HCT116 (cell line): ENCODE data around the gene GSTA4. TPM values are rescaled to one million over a fixed set of nuclear protein-coding genes. Genes with fewer than 3 reads are reported as not detected.

ENCODE experiments used
- ATAC-seq: fragments of 200-7000 bp; cut with Tn5 transposase; 2 replicates; pipeline ENCODE4 v1.9.1; 2020; ENCODE audit warnings: mild to moderate bottlenecking, moderate library complexity
- BruUV-seq: library from RNA; stranded (reverse); fragments of 400-500 nt; replicated peaks from 2 replicates; lab custom pipeline; 2021; lab: Mats Ljungman, UMichigan
- CTCF ChIA-PET: fragments of 300-600 bp; sonication (Branson Sonifier 250); formaldehyde crosslinking; loops from one replicate; lab custom pipeline; 2021; ENCODE audit warnings: antibody characterized with exemption; lab: Charles Lee
- POLR2A ChIA-PET: fragments of 300-600, 350-600 bp; sonication (Branson Sonifier 250); formaldehyde crosslinking; loops from one replicate; lab custom pipeline; 2021; ENCODE audit warnings: antibody characterized with exemption; lab: Charles Lee
- RAD21 ChIA-PET, 2 experiments: fragments of 300-600 bp; sonication (Branson Sonifier 250); formaldehyde crosslinking; loops; one replicate each; lab custom pipeline; 2023; ENCODE audit warnings: low total read pairs in 2 of 2; ENCODE audit not compliant: uncharacterized antibody in 2 of 2, unreplicated experiment in 2 of 2, low non-redundant PET in 1 of 2; lab: Charles Lee
- DNase-seq: peaks from one replicate; pipeline ENCODE4 v3.0.0-alpha.2; 2010; ENCODE audit warnings: low read depth, low spot score
- H2AFZ ChIP-seq: fragments of 200-600 bp; shearing (Covaris generic), sonication (generic); 2 replicates; pipeline ENCODE4 v1.6.1; 2017; ENCODE audit warnings: low read depth, mixed run types, mixed read lengths, antibody characterized with exemption, low read length; ENCODE audit not compliant: poor library complexity, severe bottlenecking
- H3K27ac ChIP-seq: 2 replicates; pipeline ENCODE4 v1.5.1; 2012; ENCODE audit warnings: low read depth, low read length
- H3K27me3 ChIP-seq: fragments of 200-600 bp; sonication (generic); 2 replicates; pipeline ENCODE4 v1.6.1; 2016; ENCODE audit warnings: mixed run types, low read length, mixed read lengths; ENCODE audit not compliant: insufficient read depth
- H3K36me3 ChIP-seq, 2 experiments: fragments of 200-500 bp in 1 of 2; fragments of 200-600 bp in 1 of 2; sonication (Bioruptor generic) in 1 of 2; sonication (generic) in 1 of 2; 2 replicates each; pipeline versions ENCODE4 v1.5.1 to v1.6.1; 2014 to 2016; ENCODE audit warnings: low read length in 2 of 2, inconsistent platforms in 1 of 2, mixed read lengths in 1 of 2, mixed run types in 1 of 2; ENCODE audit not compliant: insufficient read depth in 2 of 2, control insufficient read depth in 1 of 2
- H3K4me1 ChIP-seq, 2 experiments: fragments of 200-600 bp in 1 of 2; sonication (generic) in 1 of 2; 2 replicates each; pipeline versions ENCODE4 v1.5.1 to v1.6.1; 2012 to 2017; ENCODE audit warnings: low read length in 2 of 2, inconsistent platforms in 1 of 2, mild to moderate bottlenecking in 1 of 2, mixed read lengths in 1 of 2, mixed run types in 1 of 2, moderate library complexity in 1 of 2; ENCODE audit not compliant: insufficient read depth in 2 of 2, control insufficient read depth in 1 of 2
- H3K4me2 ChIP-seq: fragments of 200-600 bp; sonication (generic); 2 replicates; pipeline ENCODE4 v1.6.1; 2017; ENCODE audit warnings: mixed run types, low read length, mixed read lengths
- H3K4me3 ChIP-seq, 2 experiments: fragments of 200-600 bp in 1 of 2; sonication (generic) in 1 of 2; replicated peaks in 1 of 2; 2 replicates each; pipeline ENCODE4 v1.5.1; 2011 to 2016; ENCODE audit warnings: low read length in 2 of 2, control low read depth in 1 of 2, low read depth in 1 of 2, mild to moderate bottlenecking in 1 of 2, mixed read lengths in 1 of 2, mixed run types in 1 of 2
- H3K79me2 ChIP-seq: fragments of 200-600 bp; sonication (generic); 2 replicates; pipeline ENCODE4 v1.6.1; 2017; ENCODE audit warnings: mild to moderate bottlenecking, mixed run types, low read length, moderate library complexity, mixed read lengths; ENCODE audit not compliant: insufficient read depth
- H3K9ac ChIP-seq: fragments of 200-600 bp; sonication (generic); 2 replicates; pipeline ENCODE4 v1.6.1; 2016; ENCODE audit warnings: low read length, mixed read lengths
- H3K9me2 ChIP-seq: fragments of 200-600 bp; sonication (generic), shearing (Covaris generic); 2 replicates; pipeline ENCODE4 v1.6.1; 2017; ENCODE audit warnings: mixed run types, mild to moderate bottlenecking, moderate library complexity; ENCODE audit not compliant: insufficient read depth
- H3K9me3 ChIP-seq, 2 experiments: fragments of 200-500 bp in 1 of 2; fragments of 200-600 bp in 1 of 2; sonication (Bioruptor generic) in 1 of 2; sonication (generic) in 1 of 2; 2 replicates each; pipeline ENCODE4 v1.6.1; 2014 to 2017; ENCODE audit warnings: low read length in 2 of 2, mixed read lengths in 2 of 2, inconsistent platforms in 1 of 2, low read depth in 1 of 2, mild to moderate bottlenecking in 1 of 2, mixed run types in 1 of 2, moderate library complexity in 1 of 2; ENCODE audit not compliant: control insufficient read depth in 1 of 2, insufficient read depth in 1 of 2
- H4K20me1 ChIP-seq: fragments of 200-600 bp; sonication (generic), shearing (Covaris generic); 2 replicates; pipeline ENCODE4 v1.6.1; 2017; ENCODE audit warnings: mixed run types, mild to moderate bottlenecking, moderate library complexity; ENCODE audit not compliant: insufficient read depth
- CBX3 ChIP-seq: IDR thresholded peaks from 2 replicates; pipeline ENCODE4 v1.6.1; 2012; ENCODE audit warnings: low read depth
- CEBPB ChIP-seq: IDR thresholded peaks from 2 replicates; pipeline ENCODE4 v1.6.1; 2012; ENCODE audit warnings: low read depth
- EGR1 ChIP-seq: IDR thresholded peaks from 2 replicates; pipeline ENCODE4 v1.6.1; 2012; ENCODE audit warnings: low read depth
- EZH2phosphoT487 ChIP-seq: fragments of 200-600 bp; IDR thresholded peaks from 2 replicates; pipeline ENCODE4 v1.6.1; 2018; ENCODE audit warnings: antibody characterized with exemption, borderline replicate concordance
- JUND ChIP-seq: IDR thresholded peaks from 2 replicates; pipeline ENCODE4 v1.6.1; 2012
- MAX ChIP-seq: IDR thresholded peaks from 2 replicates; pipeline ENCODE4 v1.6.1; 2012
- RAD21 ChIP-seq: IDR thresholded peaks from 2 replicates; pipeline ENCODE4 v1.6.1; 2012; ENCODE audit warnings: low read depth, mild to moderate bottlenecking
- SIN3A ChIP-seq: IDR thresholded peaks from 2 replicates; pipeline ENCODE4 v1.6.1; 2012; ENCODE audit warnings: low read depth
- SP1 ChIP-seq: IDR thresholded peaks from 2 replicates; pipeline ENCODE4 v1.6.1; 2012; ENCODE audit warnings: low read depth
- intact Hi-C: fragments of 100-400 bp; cut with micrococcal nuclease; formaldehyde crosslinking; loops from 2 replicates; pipeline ENCODE4 v1.10.0; 2022
- total RNA-seq: library from RNA; stranded (reverse); gene quantifications from one replicate; pipeline ENCODE4 v1.2.1, GENCODE V29; 2021; ENCODE audit not compliant: unreplicated experiment
- TF ChIP-seq, protein P1 (sequence below): IDR thresholded peaks from 2 replicates; pipeline ENCODE4 v1.6.1; 2011; ENCODE audit warnings: mild to moderate bottlenecking, low read length, moderate library complexity; ENCODE audit not compliant: insufficient replicate concordance; ENCODE audit errors: extremely low read depth
- TF ChIP-seq, protein P2 (sequence below): IDR thresholded peaks from 2 replicates; pipeline ENCODE4 v1.6.1; 2012; ENCODE audit warnings: low read depth

The GSTA4 gene
- total RNA-seq, 1 experiment from 2014 or later: 2.2 TPM

DNA sequence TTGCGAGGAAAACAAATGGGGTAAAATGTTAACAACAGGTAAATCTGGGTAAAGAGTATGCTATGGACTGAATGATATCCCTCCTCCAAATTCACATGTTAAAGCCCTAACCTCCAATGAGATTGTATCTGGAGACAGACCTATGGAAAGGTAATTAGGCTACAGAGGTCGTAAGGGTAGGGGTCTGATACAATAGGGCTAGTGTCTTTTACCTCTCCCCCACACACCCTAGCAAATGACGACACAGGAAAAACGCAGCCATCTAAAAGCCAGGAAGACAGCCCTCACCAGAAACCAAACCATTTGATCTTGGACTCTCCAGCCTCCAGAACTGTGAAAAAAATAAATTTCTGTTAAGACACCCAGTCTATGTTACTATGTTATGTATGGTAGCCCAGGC lies 49.5 kb upstream of the GSTA4 start:
- no peak for DNase-seq
- no peak for TF ChIP-seq EZH2phosphoT487
- TF ChIP-seq RAD21: no peak
- TF ChIP-seq JUND: no peak
- TF ChIP-seq SP1: no peak
- Histone ChIP-seq H3K27me3 (no peaks in the 10 kb centered on the region), H3K27ac (no peak overlapping the region; the same call in 1 of the 2 replicates), H3K4me3 (peak overlapping the region in 1 of 2 experiments; percentile 43; a peak in 2 of 4 replicates), H3K9me2 (no peaks in the 10 kb centered on the region), H3K9me3 (no peaks in the 10 kb centered on the region), H4K20me1 (no peaks in the 10 kb centered on the region), H2AFZ (peak overlapping the region; percentile 24), H3K79me2 (no peaks in the 10 kb centered on the region), H3K9ac (peak overlapping the region; percentile 21), H3K4me2 (peak overlapping the region; percentile 57), H3K4me1 (peaks cover 47 to 63% of the 10 kb centered on the region in 2 experiments), H3K36me3 (peaks cover 2 to 8% of the 10 kb centered on the region in 2 experiments; a peak in 1 of 4 replicates)
- no peak for ATAC-seq
- RAD21 ChIA-PET: no interaction called here
- POLR2A ChIA-PET: no interaction called here
- CTCF ChIA-PET: no interaction called here
- intact Hi-C loops: no loop called here
- no TSS peak for BruUV-seq

GRCh38 chr6:53044071-53044470 lies 49.0 kb upstream of the GSTA4 start:
- Histone ChIP-seq H3K4me1 (peaks cover 44 to 59% of the 10 kb centered on the region in 2 experiments), H3K27ac (no peak overlapping the region; the same call in 1 of the 2 replicates), H3K36me3 (peaks cover 2 to 8% of the 10 kb centered on the region in 2 experiments; a peak in 1 of 4 replicates), H3K9me2 (no peaks in the 10 kb centered on the region), H2AFZ (peak overlapping the region; percentile 24), H3K9ac (peak overlapping the region; percentile 21), H3K79me2 (no peaks in the 10 kb centered on the region), H3K9me3 (no peaks in the 10 kb centered on the region), H3K4me2 (peak overlapping the region; percentile 57), H3K27me3 (no peaks in the 10 kb centered on the region), H4K20me1 (no peaks in the 10 kb centered on the region), H3K4me3 (peak overlapping the region in 1 of 2 experiments; percentile 43; a peak in 2 of 4 replicates)
- TF ChIP-seq MAX (no peak), CBX3 (0 out of 2 replicates have a peak, but pooled peaks have one; percentile 35), CEBPB (no peak), EGR1 (no peak), SIN3A (no peak)
- TF ChIP-seq, protein P1, sequence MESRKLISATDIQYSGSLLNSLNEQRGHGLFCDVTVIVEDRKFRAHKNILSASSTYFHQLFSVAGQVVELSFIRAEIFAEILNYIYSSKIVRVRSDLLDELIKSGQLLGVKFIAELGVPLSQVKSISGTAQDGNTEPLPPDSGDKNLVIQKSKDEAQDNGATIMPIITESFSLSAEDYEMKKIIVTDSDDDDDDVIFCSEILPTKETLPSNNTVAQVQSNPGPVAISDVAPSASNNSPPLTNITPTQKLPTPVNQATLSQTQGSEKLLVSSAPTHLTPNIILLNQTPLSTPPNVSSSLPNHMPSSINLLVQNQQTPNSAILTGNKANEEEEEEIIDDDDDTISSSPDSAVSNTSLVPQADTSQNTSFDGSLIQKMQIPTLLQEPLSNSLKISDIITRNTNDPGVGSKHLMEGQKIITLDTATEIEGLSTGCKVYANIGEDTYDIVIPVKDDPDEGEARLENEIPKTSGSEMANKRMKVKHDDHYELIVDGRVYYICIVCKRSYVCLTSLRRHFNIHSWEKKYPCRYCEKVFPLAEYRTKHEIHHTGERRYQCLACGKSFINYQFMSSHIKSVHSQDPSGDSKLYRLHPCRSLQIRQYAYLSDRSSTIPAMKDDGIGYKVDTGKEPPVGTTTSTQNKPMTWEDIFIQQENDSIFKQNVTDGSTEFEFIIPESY: no peak
- TF ChIP-seq, protein P2, sequence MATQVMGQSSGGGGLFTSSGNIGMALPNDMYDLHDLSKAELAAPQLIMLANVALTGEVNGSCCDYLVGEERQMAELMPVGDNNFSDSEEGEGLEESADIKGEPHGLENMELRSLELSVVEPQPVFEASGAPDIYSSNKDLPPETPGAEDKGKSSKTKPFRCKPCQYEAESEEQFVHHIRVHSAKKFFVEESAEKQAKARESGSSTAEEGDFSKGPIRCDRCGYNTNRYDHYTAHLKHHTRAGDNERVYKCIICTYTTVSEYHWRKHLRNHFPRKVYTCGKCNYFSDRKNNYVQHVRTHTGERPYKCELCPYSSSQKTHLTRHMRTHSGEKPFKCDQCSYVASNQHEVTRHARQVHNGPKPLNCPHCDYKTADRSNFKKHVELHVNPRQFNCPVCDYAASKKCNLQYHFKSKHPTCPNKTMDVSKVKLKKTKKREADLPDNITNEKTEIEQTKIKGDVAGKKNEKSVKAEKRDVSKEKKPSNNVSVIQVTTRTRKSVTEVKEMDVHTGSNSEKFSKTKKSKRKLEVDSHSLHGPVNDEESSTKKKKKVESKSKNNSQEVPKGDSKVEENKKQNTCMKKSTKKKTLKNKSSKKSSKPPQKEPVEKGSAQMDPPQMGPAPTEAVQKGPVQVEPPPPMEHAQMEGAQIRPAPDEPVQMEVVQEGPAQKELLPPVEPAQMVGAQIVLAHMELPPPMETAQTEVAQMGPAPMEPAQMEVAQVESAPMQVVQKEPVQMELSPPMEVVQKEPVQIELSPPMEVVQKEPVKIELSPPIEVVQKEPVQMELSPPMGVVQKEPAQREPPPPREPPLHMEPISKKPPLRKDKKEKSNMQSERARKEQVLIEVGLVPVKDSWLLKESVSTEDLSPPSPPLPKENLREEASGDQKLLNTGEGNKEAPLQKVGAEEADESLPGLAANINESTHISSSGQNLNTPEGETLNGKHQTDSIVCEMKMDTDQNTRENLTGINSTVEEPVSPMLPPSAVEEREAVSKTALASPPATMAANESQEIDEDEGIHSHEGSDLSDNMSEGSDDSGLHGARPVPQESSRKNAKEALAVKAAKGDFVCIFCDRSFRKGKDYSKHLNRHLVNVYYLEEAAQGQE: no peak
- ChIA-PET POLR2A (no interaction called here), CTCF (no interaction called here), RAD21 (no interaction called here)
- ATAC-seq (peak; percentile 78), DNase-seq (no peak)
- intact Hi-C loops: no loop called here
- no TSS peak for BruUV-seq
